ENCODE results near the gene PRPF19. TPM values are rescaled to one million over a fixed set of nuclear protein-coding genes. Genes with fewer than 3 reads are reported as not detected.

The PRPF19 gene
- total RNA-seq, 1 donor from 2014 or later = 182 TPM

- Mint-ChIP-seq H3K27ac (no peak overlapping the region), H3K4me1 (ENCODE audit: low read depth) (peaks cover 8% of the 10 kb centered on the region), H3K27me3 (ENCODE audit: low read depth) (peaks cover 24% of the 10 kb centered on the region), H3K4me3 (ENCODE audit: low read depth) (peak overlapping the region; percentile 51), H3K36me3 (ENCODE audit: low read depth) (peaks cover 37% of the 10 kb centered on the region), H3K9me3 (no peaks in the 10 kb centered on the region)
- DNase-seq (ENCODE audit: low spot score) = no peak
- intact Hi-C loops (cut with micrococcal nuclease) = no loop called here
Measured at GRCh38 chr11:60924906-60925853, 18.8 kb upstream of the PRPF19 start.

GRCh38 chr11:60924110-60924905 is 17.9 kb upstream of the PRPF19 start, which contains the start of gene TMEM132A:
TMEM132A (plus strand) TSS chr11:60924460; CDS start chr11:60924634, 174 bp downstream.
- H3K27me3 Mint-ChIP-seq (ENCODE audit: low read depth) = peaks cover 21% of the 10 kb centered on the region
- no peak for DNase-seq (ENCODE audit: low spot score)
- H3K9me3 Mint-ChIP-seq = no peaks in the 10 kb centered on the region
- no peak within 1 kb of the TSS for H3K27ac Mint-ChIP-seq
- H3K4me3 Mint-ChIP-seq (ENCODE audit: low read depth) = peak within 1 kb of the TSS; percentile 51
- peaks cover 11% of the 10 kb centered on the region for H3K4me1 Mint-ChIP-seq (ENCODE audit: low read depth)
- H3K36me3 Mint-ChIP-seq (ENCODE audit: low read depth) = peaks cover 45% of the 10 kb centered on the region
- intact Hi-C loops (cut with micrococcal nuclease) = no loop called here

- intact Hi-C loops (cut with micrococcal nuclease) = no loop called here
- H3K4me1 Mint-ChIP-seq (ENCODE audit: low read depth) = peaks cover 14% of the 10 kb centered on the region
- H3K27me3 Mint-ChIP-seq (ENCODE audit: low read depth) = peaks cover 21% of the 10 kb centered on the region
- peaks cover 46% of the 10 kb centered on the region for H3K36me3 Mint-ChIP-seq (ENCODE audit: low read depth)
- no peaks in the 10 kb centered on the region for H3K9me3 Mint-ChIP-seq
- peak overlapping the region; percentile 42 for H3K4me3 Mint-ChIP-seq (ENCODE audit: low read depth)
- DNase-seq (ENCODE audit: low spot score) = no peak
- H3K27ac Mint-ChIP-seq = no peak overlapping the region
Measured at GRCh38 chr11:60923800-60924109, 17.4 kb upstream of the PRPF19 start.

- Mint-ChIP-seq H3K27ac (no peak overlapping the region), H3K27me3 (ENCODE audit: low read depth) (peaks cover 21% of the 10 kb centered on the region), H3K9me3 (no peaks in the 10 kb centered on the region), H3K4me1 (ENCODE audit: low read depth) (peaks cover 17% of the 10 kb centered on the region), H3K4me3 (ENCODE audit: low read depth) (no peak overlapping the region), H3K36me3 (ENCODE audit: low read depth) (peaks cover 46% of the 10 kb centered on the region)
- no peak for DNase-seq (ENCODE audit: low spot score)
- intact Hi-C loops (cut with micrococcal nuclease) = no loop called here
Measured at GRCh38 chr11:60923326-60923725, 16.9 kb upstream of the PRPF19 start.

GRCh38 chr11:60922906-60923305 is 16.5 kb upstream of the PRPF19 start:
- Mint-ChIP-seq H3K27ac (no peak overlapping the region), H3K4me1 (ENCODE audit: low read depth) (peaks cover 17% of the 10 kb centered on the region), H3K9me3 (no peaks in the 10 kb centered on the region), H3K27me3 (ENCODE audit: low read depth) (peaks cover 21% of the 10 kb centered on the region), H3K4me3 (ENCODE audit: low read depth) (no peak overlapping the region), H3K36me3 (ENCODE audit: low read depth) (peaks cover 46% of the 10 kb centered on the region)
- no peak for DNase-seq (ENCODE audit: low spot score)
- intact Hi-C loops (cut with micrococcal nuclease) = no loop called here

GRCh38 chr11:60921777-60922335 is 15.5 kb upstream of the PRPF19 start:
- Mint-ChIP-seq H3K27me3 (ENCODE audit: low read depth) (peaks cover 17% of the 10 kb centered on the region), H3K36me3 (ENCODE audit: low read depth) (peaks cover 55% of the 10 kb centered on the region)
- intact Hi-C loops (cut with micrococcal nuclease) = no loop called here

GRCh38 chr11:60921259-60921658 is 14.9 kb upstream of the PRPF19 start:
- peaks cover 55% of the 10 kb centered on the region for H3K36me3 Mint-ChIP-seq (ENCODE audit: low read depth)
- H3K27me3 Mint-ChIP-seq (ENCODE audit: low read depth) = peaks cover 12% of the 10 kb centered on the region

More at GRCh38 chr11:60921777-60922335, 15.5 kb upstream of the PRPF19 start:
- H3K9me3 Mint-ChIP-seq = no peaks in the 10 kb centered on the region
- peaks cover 22% of the 10 kb centered on the region for H3K4me1 Mint-ChIP-seq (ENCODE audit: low read depth)
- H3K4me3 Mint-ChIP-seq (ENCODE audit: low read depth) = no peak overlapping the region
- DNase-seq (ENCODE audit: low spot score) = no peak
- H3K27ac Mint-ChIP-seq = no peak overlapping the region

GRCh38 chr11:60919956-60920355 is 13.6 kb upstream of the PRPF19 start:
- Mint-ChIP-seq H3K4me3 (ENCODE audit: low read depth) (no peak overlapping the region), H3K27me3 (ENCODE audit: low read depth) (no peaks in the 10 kb centered on the region), H3K9me3 (no peaks in the 10 kb centered on the region), H3K27ac (no peak overlapping the region), H3K36me3 (ENCODE audit: low read depth) (peaks cover 60% of the 10 kb centered on the region), H3K4me1 (ENCODE audit: low read depth) (peaks cover 30% of the 10 kb centered on the region)
- intact Hi-C loops (cut with micrococcal nuclease) = no loop called here
- DNase-seq (ENCODE audit: low spot score) = no peak

More at GRCh38 chr11:60921259-60921658, 14.9 kb upstream of the PRPF19 start:
- Mint-ChIP-seq H3K4me1 (ENCODE audit: low read depth) (peaks cover 25% of the 10 kb centered on the region), H3K4me3 (ENCODE audit: low read depth) (no peak overlapping the region), H3K27ac (no peak overlapping the region), H3K9me3 (no peaks in the 10 kb centered on the region)
- no peak for DNase-seq (ENCODE audit: low spot score)
- intact Hi-C loops (cut with micrococcal nuclease) = no loop called here

GRCh38 chr11:60919320-60919719 is 12.9 kb upstream of the PRPF19 start:
- intact Hi-C loops (cut with micrococcal nuclease) = no loop called here
- peaks cover 60% of the 10 kb centered on the region for H3K36me3 Mint-ChIP-seq (ENCODE audit: low read depth)
- H3K4me1 Mint-ChIP-seq (ENCODE audit: low read depth) = peaks cover 32% of the 10 kb centered on the region
- no peaks in the 10 kb centered on the region for H3K27me3 Mint-ChIP-seq (ENCODE audit: low read depth)
- H3K27ac Mint-ChIP-seq = no peak overlapping the region
- no peaks in the 10 kb centered on the region for H3K9me3 Mint-ChIP-seq
- no peak for DNase-seq (ENCODE audit: low spot score)
- no peak overlapping the region for H3K4me3 Mint-ChIP-seq (ENCODE audit: low read depth)

GRCh38 chr11:60918939-60919265 is 12.5 kb upstream of the PRPF19 start:
- H3K9me3 Mint-ChIP-seq = no peaks in the 10 kb centered on the region
- peaks cover 58% of the 10 kb centered on the region for H3K36me3 Mint-ChIP-seq (ENCODE audit: low read depth)
- peaks cover 32% of the 10 kb centered on the region for H3K4me1 Mint-ChIP-seq (ENCODE audit: low read depth)
- H3K27me3 Mint-ChIP-seq (ENCODE audit: low read depth) = no peaks in the 10 kb centered on the region
- intact Hi-C loops (cut with micrococcal nuclease) = no loop called here
- H3K4me3 Mint-ChIP-seq (ENCODE audit: low read depth) = no peak overlapping the region
- no peak overlapping the region for H3K27ac Mint-ChIP-seq
- DNase-seq (ENCODE audit: low spot score) = no peak

GRCh38 chr11:60918251-60918938 is 12.0 kb upstream of the PRPF19 start:
- Mint-ChIP-seq H3K27me3 (ENCODE audit: low read depth) (no peaks in the 10 kb centered on the region), H3K4me1 (ENCODE audit: low read depth) (peaks cover 35% of the 10 kb centered on the region), H3K27ac (no peak overlapping the region), H3K36me3 (ENCODE audit: low read depth) (peaks cover 53% of the 10 kb centered on the region), H3K4me3 (ENCODE audit: low read depth) (no peak overlapping the region), H3K9me3 (no peaks in the 10 kb centered on the region)
- no peak for DNase-seq (ENCODE audit: low spot score)
- intact Hi-C loops (cut with micrococcal nuclease) = no loop called here

- no peak for DNase-seq (ENCODE audit: low spot score)
- Mint-ChIP-seq H3K4me3 (ENCODE audit: low read depth) (peak overlapping the region; percentile 59), H3K9me3 (no peaks in the 10 kb centered on the region), H3K27me3 (ENCODE audit: low read depth) (no peaks in the 10 kb centered on the region), H3K4me1 (ENCODE audit: low read depth) (peaks cover 42% of the 10 kb centered on the region), H3K27ac (no peak overlapping the region), H3K36me3 (ENCODE audit: low read depth) (peaks cover 42% of the 10 kb centered on the region)
- intact Hi-C loops (cut with micrococcal nuclease) = no loop called here
Measured at GRCh38 chr11:60917267-60917666, 10.9 kb upstream of the PRPF19 start.

Data from activated T-helper 2 cell treated with anti-CD3 and anti-CD28 coated beads, Interferon-gamma antibody, Interleukin-2, Interleukin-4, amounts not matched to agents 10 μg/mL and 5 μg/mL and 100 μg/mL, durations not matched to agents 14 hours and 24 hours and 36 hours (primary cell).